GM12865 (cell line): Measurements from ENCODE around the gene CYS1.

Source experiments
- DNase-seq: peaks from one replicate; pipeline ENCODE4 v3.0.0; 2010; ENCODE audit warnings: low read depth
- H3K4me3 ChIP-seq: 2 replicates; pipeline ENCODE4 v1.5.1; 2011; ENCODE audit warnings: mild to moderate bottlenecking, low read depth, low read length, control low read depth
- CTCF ChIP-seq: IDR thresholded peaks from 2 replicates; pipeline ENCODE4 v1.5.1; 2011; ENCODE audit warnings: low read length, control low read depth, low read depth, inconsistent platforms; ENCODE audit not compliant: insufficient read depth; ENCODE audit errors: missing control alignments

CYS1 gene

DNA sequence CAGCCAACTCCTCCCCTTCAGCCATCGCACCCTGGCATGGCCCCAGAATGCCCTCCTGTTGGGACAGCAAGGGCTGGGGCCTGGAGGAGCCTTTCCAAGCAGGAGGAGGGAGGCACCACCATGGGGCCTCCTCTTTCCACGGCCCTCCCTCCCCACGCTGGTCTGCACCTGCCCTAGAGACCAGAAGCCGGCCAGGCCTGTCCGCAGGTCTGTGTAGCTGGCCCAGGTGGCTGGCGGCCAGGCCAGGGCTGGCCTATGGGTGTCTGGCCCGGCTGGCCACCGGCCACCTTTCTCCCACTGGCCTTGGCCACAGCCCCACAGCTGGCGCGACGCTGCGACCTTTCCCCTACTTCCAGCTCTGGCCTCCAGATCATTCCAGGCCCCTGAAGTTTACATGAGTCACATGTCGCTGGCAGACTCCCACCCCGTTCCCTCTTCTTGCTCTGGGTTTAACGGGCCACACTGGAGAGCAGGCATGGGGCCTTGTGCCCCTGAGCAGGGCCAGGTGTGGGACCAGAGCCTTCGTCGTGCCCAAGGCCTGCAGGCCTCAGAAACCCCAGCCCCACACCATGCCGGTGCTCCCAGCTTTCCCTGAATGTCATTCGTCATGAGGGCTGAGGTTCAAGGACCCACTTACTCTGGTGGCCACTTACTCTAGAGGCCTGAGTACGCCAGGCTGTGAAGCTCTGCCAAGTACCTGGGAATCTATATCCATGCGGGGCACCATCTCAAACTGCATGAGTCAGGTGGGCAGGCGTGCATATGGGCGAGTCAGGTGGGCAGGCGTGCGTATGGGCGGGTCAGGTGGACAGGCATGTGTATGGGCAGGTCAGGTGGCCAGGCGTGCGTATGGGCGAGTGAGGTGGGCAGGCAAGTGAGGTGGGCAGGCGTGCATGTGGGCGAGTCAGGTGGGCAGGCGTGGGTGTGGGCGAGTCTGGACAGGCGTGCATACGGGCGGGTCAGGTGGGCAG lies 70.1 kb downstream of the CYS1 start:
- DNase-seq: no peak
- TF ChIP-seq CTCF: no peak
- H3K4me3 ChIP-seq: no peak overlapping the region

GRCh38 chr2:10009271-10009810 lies 70.9 kb downstream of the CYS1 start:
- no peak overlapping the region for H3K4me3 ChIP-seq
- DNase-seq: no peak
- no peak for TF ChIP-seq CTCF

DNA sequence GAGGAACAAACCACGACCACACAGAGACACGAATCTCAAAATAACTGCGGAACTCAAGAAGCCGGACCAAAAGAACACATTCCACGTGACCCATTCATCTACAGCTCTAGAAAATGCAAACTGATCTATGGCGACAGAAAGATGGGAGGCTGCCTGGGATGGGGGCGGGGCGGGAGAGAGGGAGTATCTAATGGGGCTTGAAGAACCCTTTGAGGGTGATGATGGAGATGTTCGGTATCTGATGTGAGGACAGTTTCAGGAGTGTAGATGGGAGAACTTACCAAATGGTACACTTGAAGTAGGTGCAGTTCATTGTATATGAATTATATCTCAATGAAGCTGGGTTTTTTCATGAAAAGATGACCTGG lies 71.4 kb downstream of the CYS1 start:
- no peak for TF ChIP-seq CTCF
- DNase-seq: no peak
- H3K4me3 ChIP-seq: no peak overlapping the region

DNA sequence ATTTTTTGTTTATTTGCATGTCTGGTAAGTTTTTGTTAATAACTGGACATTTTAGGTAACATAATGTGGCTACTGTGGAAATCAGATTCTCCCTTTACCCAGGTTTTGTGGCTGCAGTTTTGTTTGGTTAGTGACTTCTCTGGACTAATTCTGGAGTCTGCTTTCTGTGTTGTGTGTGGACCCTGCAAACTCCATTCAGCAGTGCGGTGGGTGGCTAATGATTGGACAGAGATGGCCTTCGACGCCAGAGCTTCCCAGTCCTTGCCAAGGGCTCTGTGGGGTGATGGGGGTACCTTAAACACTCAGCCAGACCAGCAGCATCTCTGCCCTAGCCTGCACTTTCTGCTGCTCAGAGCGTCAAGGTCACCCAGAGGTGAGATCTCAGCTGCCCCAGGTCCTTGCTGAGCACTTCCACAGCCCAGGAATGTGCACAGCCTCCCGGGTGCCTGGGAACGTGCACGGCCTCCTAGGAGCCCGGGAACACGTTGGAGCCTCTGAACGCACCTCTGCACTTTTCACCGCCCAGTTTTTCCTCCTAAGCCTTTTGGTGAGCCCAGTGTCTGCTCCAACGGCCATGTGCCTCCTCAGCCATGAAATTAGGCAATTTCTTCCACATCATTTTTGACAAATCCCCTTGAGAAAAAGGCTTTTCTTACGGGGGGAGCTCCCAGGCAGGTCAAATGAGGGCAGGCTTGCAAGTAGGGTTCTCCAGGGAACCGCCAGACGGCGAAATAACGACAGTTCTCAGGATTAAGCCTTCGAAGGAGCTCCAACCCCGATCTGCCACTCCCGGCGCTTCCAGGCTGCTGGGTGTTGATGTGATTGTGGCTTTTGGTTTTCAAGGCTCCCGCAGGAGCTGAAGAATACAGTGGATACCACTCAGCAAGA lies 72.0 kb downstream of the CYS1 start:
- DNase-seq: no peak
- no peak for TF ChIP-seq CTCF
- H3K4me3 ChIP-seq: no peak overlapping the region

DNA sequence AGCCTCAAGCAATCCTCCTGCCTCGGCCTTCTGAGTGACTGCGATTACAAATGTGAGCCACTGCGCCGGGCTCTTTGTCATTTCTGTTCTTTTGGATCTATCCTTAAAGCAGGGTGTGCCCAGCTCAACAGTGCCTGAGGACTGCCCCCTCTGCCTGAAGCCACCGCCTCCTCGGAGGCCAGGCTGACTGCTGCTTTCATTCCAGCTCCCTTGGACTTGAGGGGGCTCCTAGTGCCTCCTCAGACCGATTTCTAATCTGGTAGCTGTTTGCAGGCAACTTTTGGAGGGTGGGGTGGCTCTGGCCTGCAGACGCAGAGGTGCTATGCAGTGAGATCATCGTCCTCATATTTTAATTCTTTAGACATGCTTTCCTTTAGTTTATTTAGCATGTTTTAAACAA lies 72.8 kb downstream of the CYS1 start:
- no peak overlapping the region for H3K4me3 ChIP-seq
- no peak for DNase-seq
- no peak for TF ChIP-seq CTCF
